Hematopoietic multipotent progenitor cell treated with erythropoietin and hydrocortisone succinate and interleukin-3 and kit ligand, for 17 days (in vitro differentiated cells): ENCODE results near the gene SCNN1B.
"Not testable (repeated sequence)": the region's sequence is repeated elsewhere in the genome, so short reads cannot be mapped to it uniquely, and the experiment has no call there.

Experiments
- DNase-seq: peaks from one replicate; pipeline ENCODE4 v3.0.0-alpha.2; 2015; ENCODE audit warnings: low spot score

The SCNN1B gene

GRCh38 chr16:23381702-23382101, 79.6 kb downstream of the SCNN1B start:
- DNase-seq, result not testable (repeated sequence)

- DNase-seq, result no peak
These were observed 80.2 kb downstream of the SCNN1B start for GRCh38 chr16:23382279-23382678.

DNA sequence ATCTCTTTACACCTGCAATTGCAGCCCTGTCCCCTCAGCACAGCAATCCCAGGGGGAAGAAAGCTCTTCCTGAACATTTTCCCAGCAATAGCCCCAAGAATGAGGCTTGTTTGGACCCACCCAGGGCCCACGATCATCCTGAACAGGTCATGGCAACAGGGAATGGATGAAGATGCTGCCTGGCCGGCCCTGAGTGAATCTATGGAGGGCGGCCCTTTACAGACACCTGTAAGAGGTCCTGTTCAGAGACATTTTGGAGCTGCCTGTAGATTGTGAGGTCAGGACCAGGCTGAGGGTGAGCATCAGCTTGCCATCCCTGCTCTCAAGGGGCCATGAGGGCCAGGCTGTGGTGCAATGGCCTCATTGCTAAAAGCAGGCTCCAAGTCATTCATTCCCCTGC, 81.8 kb downstream of the SCNN1B start:
- DNase-seq, result no peak

DNA sequence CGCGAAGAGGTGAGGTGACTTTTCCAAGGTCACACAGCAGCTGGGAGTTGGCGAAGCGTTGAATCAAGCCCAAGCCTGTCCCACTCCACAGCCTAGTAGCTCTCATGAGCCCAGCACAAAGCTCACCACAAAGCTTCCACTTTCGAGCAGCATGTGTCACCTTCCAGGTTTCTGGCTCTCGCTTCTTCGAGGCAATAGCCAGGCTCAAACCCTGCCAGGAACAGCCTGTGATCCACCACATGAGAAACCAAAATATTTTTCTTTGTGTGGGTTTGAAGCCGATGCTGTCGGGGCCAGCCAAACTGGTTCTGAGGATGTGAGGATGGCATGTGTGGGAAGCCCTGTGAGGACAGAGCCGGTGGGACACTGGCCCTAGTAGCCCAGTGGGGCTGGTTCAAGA, 82.8 kb downstream of the SCNN1B start:
- DNase-seq, result no peak

DNA sequence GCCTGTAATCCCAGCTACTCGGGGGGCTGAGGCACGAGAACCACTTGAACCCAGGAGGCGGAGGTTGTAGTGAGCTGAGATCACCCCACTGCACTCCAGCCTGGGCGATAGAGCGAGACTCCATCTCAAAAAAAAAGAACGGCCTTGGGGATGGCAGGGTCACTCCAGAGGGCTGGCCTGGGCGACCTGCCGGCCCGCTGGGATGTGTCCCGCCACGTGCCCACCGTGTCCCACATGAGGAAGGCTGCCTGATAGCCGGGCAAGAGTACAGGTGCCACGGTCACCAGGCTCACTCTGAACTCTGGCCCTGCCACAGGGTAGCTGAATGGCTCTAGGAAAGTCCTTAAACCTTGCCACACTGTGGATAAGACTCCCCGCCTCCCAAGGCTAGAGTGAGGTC, 83.3 kb downstream of the SCNN1B start:
- DNase-seq, result no peak

- no peak for DNase-seq
These were observed 85.6 kb downstream of the SCNN1B start for GRCh38 chr16:23387666-23388065.

DNA sequence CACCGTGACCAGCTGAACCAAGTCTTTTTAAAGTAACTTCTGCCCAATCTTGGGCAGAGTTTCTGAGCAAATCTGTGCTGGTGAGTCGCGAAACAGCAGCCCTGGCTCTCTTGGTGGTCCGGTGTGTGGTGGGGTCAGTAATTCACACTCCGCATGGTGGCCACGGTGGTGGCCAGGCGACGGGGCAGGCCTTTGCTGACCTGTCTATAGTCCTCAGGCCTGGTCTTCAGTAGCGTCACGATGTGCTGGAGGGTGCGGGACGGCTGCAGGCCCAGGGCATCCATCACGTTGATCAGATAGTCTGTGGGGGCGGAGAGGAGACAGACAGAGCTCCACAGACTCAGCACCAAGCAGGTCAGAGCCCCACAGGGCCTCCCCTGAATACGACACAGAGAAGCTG, 86.7 kb downstream of the SCNN1B start:
- no peak for DNase-seq

DNA sequence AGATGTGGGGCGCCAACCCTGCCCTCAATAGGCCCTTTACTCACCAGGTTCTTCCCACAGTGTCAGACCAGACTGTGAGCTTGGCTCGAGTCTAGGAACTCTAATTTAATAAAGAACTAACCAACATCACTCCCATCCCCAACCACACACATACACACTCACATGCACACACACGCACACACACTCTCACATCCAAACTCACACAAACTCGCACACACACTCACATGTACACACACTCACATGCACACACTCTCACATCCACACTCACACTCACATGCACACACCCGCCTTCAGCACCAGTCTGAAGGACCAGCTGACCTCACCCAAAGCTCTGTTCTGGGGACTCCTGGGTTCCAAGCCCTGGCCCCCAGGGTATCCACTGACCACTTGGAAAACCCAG, 87.1 kb downstream of the SCNN1B start:
- DNase-seq, result no peak

- not testable (repeated sequence) for DNase-seq
These were observed 87.8 kb downstream of the SCNN1B start for GRCh38 chr16:23389936-23390335.

- no peak for DNase-seq
These were observed 89.5 kb downstream of the SCNN1B start for GRCh38 chr16:23391381-23392222.

GRCh38 chr16:23392223-23392600, 90.1 kb downstream of the SCNN1B start:
- DNase-seq, result no peak

DNA sequence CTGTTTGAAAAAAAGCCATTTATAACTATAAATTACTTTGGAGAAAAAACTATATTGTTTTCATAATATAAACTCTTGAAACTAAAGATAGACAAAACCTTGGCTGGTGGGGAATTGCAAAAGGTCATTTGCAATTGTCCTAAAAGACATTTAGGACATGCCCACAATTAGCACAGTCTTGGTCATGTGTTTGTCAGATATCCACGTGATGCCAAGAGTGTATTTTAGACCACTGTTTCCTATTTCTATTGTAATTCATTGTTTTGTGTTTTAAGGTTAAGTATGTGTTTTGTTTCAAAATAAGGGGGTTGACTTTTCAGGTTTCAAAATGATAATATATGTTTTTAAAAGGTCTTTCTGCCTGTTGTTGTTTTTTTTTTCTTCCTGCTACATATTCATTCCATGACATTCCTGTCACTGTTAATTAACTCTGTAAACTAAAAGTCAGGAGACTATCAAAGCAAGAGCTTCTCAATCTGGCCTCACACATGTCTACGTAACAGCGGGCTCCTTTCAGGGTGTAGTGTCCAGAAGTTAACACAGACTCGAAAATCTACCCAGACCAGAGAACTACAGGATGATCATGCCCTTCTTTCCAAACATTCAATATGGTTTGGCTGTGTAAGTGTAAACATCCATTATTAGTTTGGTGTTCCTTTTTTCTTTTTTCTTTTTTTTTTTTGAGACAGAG, 92.2 kb downstream of the SCNN1B start:
- DNase-seq, result no peak

- DNase-seq, result no peak
These were observed 93.6 kb downstream of the SCNN1B start for GRCh38 chr16:23395732-23396131.

GRCh38 chr16:23397464-23397863, 95.4 kb downstream of the SCNN1B start:
- no peak for DNase-seq

DNA sequence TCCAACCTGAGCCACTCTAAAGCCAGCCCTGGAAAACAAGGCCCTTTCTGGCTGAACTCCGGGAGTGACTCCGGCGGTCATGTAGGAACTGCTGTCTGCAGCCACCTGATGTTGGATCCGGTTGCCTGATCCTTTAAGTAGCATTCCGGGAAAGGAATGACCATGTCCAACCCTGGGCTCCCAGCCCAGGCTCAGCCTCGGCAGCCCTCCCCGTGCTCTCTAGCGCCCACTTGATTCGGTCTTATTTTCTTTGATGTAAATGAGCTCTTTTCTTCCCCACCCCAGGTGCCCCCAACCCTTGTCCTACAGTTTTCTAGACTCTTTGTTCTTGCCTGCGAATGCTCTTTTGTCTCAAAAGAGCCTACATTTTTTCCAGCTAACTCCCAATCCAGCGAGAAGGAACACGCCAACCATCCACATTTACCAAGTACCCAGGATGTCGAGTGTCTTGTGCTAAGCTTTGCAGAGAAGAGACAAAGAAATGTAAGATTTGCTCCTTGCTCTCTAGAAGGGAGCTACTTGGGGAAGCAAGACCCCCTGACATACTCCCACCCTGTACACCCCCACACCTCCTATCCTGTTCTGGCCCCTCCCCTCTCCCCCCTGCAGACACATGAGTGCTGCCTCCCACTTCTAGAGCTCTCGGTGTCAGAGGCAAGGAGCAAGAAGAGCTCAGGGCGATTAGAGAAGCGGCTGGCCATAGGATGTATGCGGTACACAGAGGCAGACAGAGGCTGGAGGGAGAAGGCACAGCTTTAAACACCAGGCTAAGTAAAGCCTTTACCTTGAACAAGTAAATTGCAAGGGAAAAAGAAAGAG, 97.1 kb downstream of the SCNN1B start:
- no peak for DNase-seq

- not testable (repeated sequence) for DNase-seq
These were observed 98.3 kb downstream of the SCNN1B start for GRCh38 chr16:23400447-23400846.

DNA sequence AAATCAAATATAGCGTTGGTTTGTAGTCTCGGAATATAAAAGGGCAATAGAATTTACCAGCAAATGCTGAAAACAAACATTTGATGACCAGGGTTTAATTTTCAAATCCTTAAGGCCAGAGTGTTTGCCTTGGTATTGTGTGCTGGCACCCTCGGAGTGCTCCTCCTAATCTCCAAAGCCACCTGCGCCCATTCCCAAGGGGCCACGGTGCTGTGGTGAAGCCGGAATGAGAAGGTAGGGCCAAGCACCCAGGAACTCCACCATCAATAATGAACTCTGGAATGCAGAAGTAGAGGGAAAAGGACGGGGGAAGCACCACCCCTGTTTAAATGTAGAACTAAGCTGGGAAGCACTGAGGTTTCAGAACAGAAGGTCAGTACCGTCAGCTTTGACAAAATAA, 99.0 kb downstream of the SCNN1B start:
- DNase-seq, result no peak

GRCh38 chr16:23402100-23402499, 100.0 kb downstream of the SCNN1B start:
- DNase-seq, result no peak

- no peak for DNase-seq
These were observed 101.4 kb downstream of the SCNN1B start for GRCh38 chr16:23403547-23403946.

DNA sequence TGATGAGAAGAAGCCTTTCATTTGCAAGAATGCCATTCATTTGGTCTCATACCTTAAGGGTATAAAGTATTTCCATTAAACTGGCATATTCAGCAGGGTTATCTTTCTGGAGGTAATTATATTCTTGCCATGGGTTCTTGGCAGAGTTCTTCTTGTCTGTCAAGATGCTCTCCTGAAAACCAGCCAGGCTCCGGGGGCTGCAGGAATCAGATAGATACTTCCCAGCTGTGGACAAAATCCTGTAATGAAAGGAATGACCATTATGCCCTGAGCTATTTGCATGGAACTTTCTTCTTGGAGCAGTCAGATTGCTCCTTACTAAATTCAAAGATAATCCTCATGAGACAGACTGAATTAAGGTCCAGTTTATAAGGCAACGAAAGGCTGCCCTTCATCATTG, 103.9 kb downstream of the SCNN1B start:
- DNase-seq, result no peak

DNA sequence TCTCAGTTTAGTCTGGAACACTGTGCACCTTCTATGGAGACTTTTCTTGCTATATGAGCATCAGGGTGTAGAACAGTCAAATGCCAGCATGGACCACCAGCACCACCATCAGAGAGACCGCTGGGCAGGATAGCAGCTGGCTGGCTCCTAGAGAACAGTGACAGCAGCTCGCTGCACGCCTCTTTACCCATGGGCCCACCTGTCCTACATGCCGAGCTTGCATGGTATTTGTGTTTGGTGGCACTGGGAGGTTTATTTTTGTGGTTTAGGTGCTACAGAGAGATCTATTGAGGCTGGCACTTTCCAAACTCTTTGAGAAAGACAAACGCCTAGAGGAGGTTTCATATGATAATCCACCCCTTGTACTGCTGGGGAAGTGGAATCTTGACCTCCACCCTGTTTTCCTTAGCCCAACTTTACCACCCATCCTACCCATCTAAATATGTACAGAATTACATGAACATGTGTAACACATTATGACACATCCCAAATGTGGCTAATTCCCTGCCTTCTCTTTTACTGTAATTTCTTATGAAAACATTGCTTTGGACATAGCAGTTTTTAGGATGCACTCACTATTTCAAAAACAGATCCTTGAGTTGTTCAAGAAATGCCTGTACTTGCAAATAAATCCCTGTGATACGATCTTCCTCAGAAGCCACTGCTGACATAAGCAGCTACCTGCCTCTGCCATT, 104.6 kb downstream of the SCNN1B start:
- DNase-seq, result no peak
